ENCODE data around the gene RPS26. TPM values are rescaled to one million over a fixed set of nuclear protein-coding genes. Genes with fewer than 3 reads are reported as not detected.

The RPS26 gene
- total and polyA plus RNA-seq, 2 of the 13 experiments (the other 11 are each of a cell fraction or from before 2014, with no cell fraction given): 150 to 421 TPM

GRCh38 chr12:56078931-56079722 is 37.4 kb downstream of the RPS26 start (continued):
- TF ChIP-seq ZNF18 (CRISPR knock-in tag; IDR thresholded peaks at IDR 0.05; ENCODE audit: insufficient replicate concordance): peak; percentile 5
- TF ChIP-seq ZNF678 (CRISPR knock-in tag; IDR thresholded peaks at IDR 0.05): no peak
- peak; percentile 68; the same call in 1 of the 2 replicates for TF ChIP-seq ZNF280D (CRISPR knock-in tag; IDR thresholded peaks at IDR 0.05)
- TF ChIP-seq SYNCRIP (IDR thresholded peaks at IDR 0.05; ENCODE audit: insufficient read depth, low read depth, low read length): no peak
- no peak for TF ChIP-seq WIZ (CRISPR knock-in tag; IDR thresholded peaks at IDR 0.05)
- no peak; the same call in 1 of the 2 replicates for TF ChIP-seq KDM5B (CRISPR knock-in tag; IDR thresholded peaks at IDR 0.05; ENCODE audit: borderline replicate concordance)
- peak; percentile 82; the same call in 1 of the 2 replicates for TF ChIP-seq IRF9 (CRISPR knock-in tag; IDR thresholded peaks at IDR 0.05; ENCODE audit: borderline replicate concordance)
- no peak; the same call in 1 of the 2 replicates for TF ChIP-seq ZKSCAN8 (CRISPR knock-in tag; IDR thresholded peaks at IDR 0.05; ENCODE audit: borderline replicate concordance)
- no peak; the same call in 1 of the 2 replicates for TF ChIP-seq NFKBIZ (CRISPR knock-in tag; IDR thresholded peaks at IDR 0.05)
- peak; percentile 46; the same call in 1 of the 2 replicates for TF ChIP-seq MXD1 (CRISPR knock-in tag; IDR thresholded peaks at IDR 0.05)
- peak; percentile 69 for TF ChIP-seq ZNF781 (CRISPR knock-in tag; IDR thresholded peaks at IDR 0.05; ENCODE audit: borderline replicate concordance, not compliant biosample characterization)
- TF ChIP-seq ELF4 (CRISPR knock-in tag; IDR thresholded peaks at IDR 0.05; ENCODE audit: borderline replicate concordance): no peak
- 0 out of 2 replicates have a peak, but pooled peaks have one; percentile 13 for TF ChIP-seq ZNF746 (CRISPR knock-in tag; IDR thresholded peaks at IDR 0.05)
- no peak for TF ChIP-seq ZNF674 (CRISPR knock-in tag; IDR thresholded peaks at IDR 0.05; ENCODE audit: low read depth)
- peak; percentile 55; the same call in 1 of the 2 replicates for TF ChIP-seq SPEN (CRISPR knock-in tag; IDR thresholded peaks at IDR 0.05; ENCODE audit: low read depth)
- no peak for TF ChIP-seq MATR3 (CRISPR knock-in tag; IDR thresholded peaks at IDR 0.05)
- TF ChIP-seq AHR (CRISPR knock-in tag; IDR thresholded peaks at IDR 0.05): peak; percentile 72; the same call in 1 of the 2 replicates
- TF ChIP-seq ZNF513 (CRISPR knock-in tag; conservative IDR thresholded peaks at IDR 0.05): no peak
- 0 out of 2 replicates have a peak, but pooled peaks have one; percentile 36 for TF ChIP-seq ETV6 (CRISPR knock-in tag; conservative IDR thresholded peaks at IDR 0.05)
- no peak; the same call in 1 of the 2 replicates for TF ChIP-seq ZNF576 (CRISPR knock-in tag; IDR thresholded peaks at IDR 0.05)
